ENCODE measurements around the gene NOP10.
"Not testable (repeated sequence)": the region's sequence is repeated elsewhere in the genome, so short reads cannot be mapped to it uniquely, and the experiment has no call there.

The NOP10 gene

GRCh38 chr15:34357653-34358052 is 14.7 kb upstream of the NOP10 start:
- DNase-seq (ENCODE audit: extremely low read depth, low read depth): no peak
- H3K4me3 ChIP-seq (replicated peaks; ENCODE audit: low read depth, low read length): no peak overlapping the region
- TF ChIP-seq, protein P1, sequence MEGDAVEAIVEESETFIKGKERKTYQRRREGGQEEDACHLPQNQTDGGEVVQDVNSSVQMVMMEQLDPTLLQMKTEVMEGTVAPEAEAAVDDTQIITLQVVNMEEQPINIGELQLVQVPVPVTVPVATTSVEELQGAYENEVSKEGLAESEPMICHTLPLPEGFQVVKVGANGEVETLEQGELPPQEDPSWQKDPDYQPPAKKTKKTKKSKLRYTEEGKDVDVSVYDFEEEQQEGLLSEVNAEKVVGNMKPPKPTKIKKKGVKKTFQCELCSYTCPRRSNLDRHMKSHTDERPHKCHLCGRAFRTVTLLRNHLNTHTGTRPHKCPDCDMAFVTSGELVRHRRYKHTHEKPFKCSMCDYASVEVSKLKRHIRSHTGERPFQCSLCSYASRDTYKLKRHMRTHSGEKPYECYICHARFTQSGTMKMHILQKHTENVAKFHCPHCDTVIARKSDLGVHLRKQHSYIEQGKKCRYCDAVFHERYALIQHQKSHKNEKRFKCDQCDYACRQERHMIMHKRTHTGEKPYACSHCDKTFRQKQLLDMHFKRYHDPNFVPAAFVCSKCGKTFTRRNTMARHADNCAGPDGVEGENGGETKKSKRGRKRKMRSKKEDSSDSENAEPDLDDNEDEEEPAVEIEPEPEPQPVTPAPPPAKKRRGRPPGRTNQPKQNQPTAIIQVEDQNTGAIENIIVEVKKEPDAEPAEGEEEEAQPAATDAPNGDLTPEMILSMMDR (IDR thresholded peaks at IDR 0.05; ENCODE audit: low read depth, low read length, missing control alignments): no peak

DNA sequence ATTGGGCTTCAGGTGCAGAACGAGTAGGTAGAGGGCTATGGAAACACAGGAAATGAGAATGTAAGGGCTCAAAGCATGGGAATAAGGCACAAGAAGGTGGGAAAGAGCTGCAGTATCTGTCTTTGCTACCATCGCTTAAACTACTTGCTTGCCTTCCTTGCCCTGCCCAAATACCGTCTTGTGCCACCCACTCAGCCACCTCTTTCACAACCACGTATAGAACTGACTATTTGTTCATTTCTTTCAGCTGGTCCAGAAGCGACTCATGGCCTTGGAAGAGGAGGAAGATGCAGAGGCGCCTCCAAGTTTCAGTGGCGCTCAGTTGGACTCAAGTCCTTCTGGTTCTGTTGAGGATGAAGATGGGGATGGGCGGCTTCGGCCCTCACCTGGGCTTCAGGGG is 12.3 kb upstream of the NOP10 start:
- DNase-seq (ENCODE audit: extremely low read depth, low read depth): no peak
- TF ChIP-seq, protein P1 (IDR thresholded peaks at IDR 0.05; ENCODE audit: low read depth, low read length, missing control alignments): no peak
- no peak overlapping the region for H3K4me3 ChIP-seq (replicated peaks; ENCODE audit: low read depth, low read length)

GRCh38 chr15:34354286-34354685 is 11.3 kb upstream of the NOP10 start:
- TF ChIP-seq, protein P1 (IDR thresholded peaks at IDR 0.05; ENCODE audit: low read depth, low read length, missing control alignments): no peak
- DNase-seq (ENCODE audit: extremely low read depth, low read depth): no peak
- no peak overlapping the region for H3K4me3 ChIP-seq (replicated peaks; ENCODE audit: low read depth, low read length)

DNA sequence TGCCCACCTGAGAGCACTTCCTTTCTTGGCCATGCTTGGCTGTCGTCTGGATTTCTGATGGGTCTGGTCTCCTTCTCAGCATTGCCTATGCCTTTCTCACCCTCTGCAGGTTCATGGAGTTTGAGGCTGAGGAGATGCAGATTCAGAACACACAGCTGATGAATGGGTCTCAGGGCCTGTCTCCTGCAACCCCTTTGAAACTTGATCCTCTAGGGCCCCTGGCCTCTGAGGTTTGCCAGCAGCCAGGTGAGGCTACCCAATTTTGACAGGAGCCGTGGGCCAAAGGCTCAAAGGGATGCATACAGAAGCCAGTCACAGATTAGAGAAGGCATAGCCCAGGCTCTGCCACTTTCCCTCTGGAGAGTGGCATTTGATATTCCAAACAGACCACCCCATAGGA is 10.7 kb upstream of the NOP10 start:
- TF ChIP-seq, protein P1 (IDR thresholded peaks at IDR 0.05; ENCODE audit: low read depth, low read length, missing control alignments): no peak
- no peak overlapping the region for H3K4me3 ChIP-seq (replicated peaks; ENCODE audit: low read depth, low read length)

GRCh38 chr15:34352996-34353395 is 10.1 kb upstream of the NOP10 start:
- not testable (repeated sequence) for H3K4me3 ChIP-seq (replicated peaks; ENCODE audit: low read depth, low read length); DNase-seq (ENCODE audit: extremely low read depth, low read depth)

More for the DNA sequence above, 10.7 kb upstream of the NOP10 start:
- DNase-seq (ENCODE audit: extremely low read depth, low read depth): no peak

DNA sequence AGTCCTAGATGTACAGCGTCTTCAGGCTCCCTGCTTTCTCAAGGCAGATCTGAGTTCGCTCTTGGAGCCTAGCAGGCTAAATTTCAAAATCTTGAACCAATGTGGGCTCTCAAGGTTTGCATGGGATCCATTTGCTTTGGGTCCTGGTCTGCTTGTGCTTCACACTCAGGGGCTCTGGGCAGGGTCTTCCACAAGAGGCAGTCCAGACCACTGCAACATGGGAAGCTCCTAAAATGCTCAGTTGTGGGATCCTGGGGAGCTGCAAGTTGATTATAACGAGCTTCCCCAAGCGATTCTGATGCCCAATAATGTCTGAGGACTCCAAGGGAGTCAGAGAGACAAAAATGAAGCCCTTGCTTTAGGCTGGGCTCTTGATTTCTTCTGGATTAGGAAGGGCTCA is 6.8 kb upstream of the NOP10 start:
- no peak overlapping the region for H3K4me3 ChIP-seq (replicated peaks; ENCODE audit: low read depth, low read length)
- no peak for DNase-seq (ENCODE audit: extremely low read depth, low read depth)
- TF ChIP-seq, protein P1 (IDR thresholded peaks at IDR 0.05; ENCODE audit: low read depth, low read length, missing control alignments): no peak

DNA sequence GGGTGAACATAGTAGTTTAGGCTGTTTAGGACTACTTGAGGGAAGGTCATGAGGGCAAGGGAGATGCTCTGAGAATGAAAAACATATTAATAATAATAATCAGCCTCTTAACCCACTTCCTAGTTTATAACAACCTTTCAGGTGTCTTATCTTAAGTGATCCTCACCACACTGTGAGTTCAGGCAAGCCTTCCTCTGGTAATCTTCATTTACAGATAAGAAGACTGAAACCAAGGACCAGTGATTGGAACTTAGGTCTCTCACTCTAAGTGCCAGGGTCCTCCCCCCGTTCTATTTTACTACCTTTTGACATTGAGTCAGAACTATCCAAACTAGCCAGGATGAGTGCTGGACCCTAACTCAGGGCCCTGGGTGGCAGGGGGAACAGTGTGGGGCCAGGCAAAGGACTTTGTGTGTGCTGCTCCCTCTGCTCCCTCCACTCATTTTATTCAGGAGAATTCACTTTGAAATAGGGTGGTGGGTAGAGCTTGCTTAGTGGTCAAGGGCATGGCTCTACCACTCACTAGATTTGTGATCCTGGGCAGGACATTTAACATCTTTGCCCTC is 5.9 kb upstream of the NOP10 start:
- H3K4me3 ChIP-seq (replicated peaks; ENCODE audit: low read depth, low read length): no peak overlapping the region
- TF ChIP-seq, protein P1 (IDR thresholded peaks at IDR 0.05; ENCODE audit: low read depth, low read length, missing control alignments): no peak
- DNase-seq (ENCODE audit: extremely low read depth, low read depth): no peak

Measured in HFF-Myc (cell line).